Caco-2 (cell line): ENCODE data around the gene MKLN1. TPM values are rescaled to one million over a fixed set of nuclear protein-coding genes. Genes with fewer than 3 reads are reported as not detected.
"Not testable (repeated sequence)": the region's sequence is repeated elsewhere in the genome, so short reads cannot be mapped to it uniquely, and the experiment has no call there.

Source experiments
- BruUV-seq: library from RNA; stranded (reverse); fragments of 400-500 nt; replicated peaks from 2 replicates; lab custom pipeline; 2021; lab: Mats Ljungman, UMichigan
- CTCF ChIA-PET: fragments of 300-600 bp; sonication (Branson Sonifier 250); formaldehyde crosslinking; loops from one replicate; lab custom pipeline; 2022; ENCODE audit warnings: antibody characterized with exemption; lab: Charles Lee
- POLR2A ChIA-PET: fragments of 300-600 bp; sonication (Branson Sonifier 250); formaldehyde crosslinking; loops from one replicate; lab custom pipeline; 2022; ENCODE audit warnings: antibody characterized with exemption; lab: Charles Lee
- DNase-seq, 2 experiments: peaks; one replicate each; pipeline versions ENCODE4 v3.0.0 to v3.0.0-alpha.2; 2020 to 2022
- H3K27me3 ChIP-seq: replicated peaks from 2 replicates; pipeline ENCODE4 v1.6.0; 2011; ENCODE audit warnings: low read length; ENCODE audit not compliant: control insufficient read depth, insufficient read depth
- H3K36me3 ChIP-seq: 2 replicates; pipeline ENCODE4 v1.5.1; 2011; ENCODE audit warnings: low read length; ENCODE audit not compliant: control insufficient read depth, insufficient read depth
- H3K4me1 ChIP-seq: fragments of 250-450 bp; sonication (Bioruptor Pico); 2 replicates; pipeline ENCODE4 v1.5.1; 2020; ENCODE audit warnings: mild to moderate bottlenecking
- H3K4me3 ChIP-seq: 2 replicates; pipeline ENCODE4 v1.5.1; 2011; ENCODE audit warnings: low read depth, mild to moderate bottlenecking, control low read depth, low read length
- H3K9me3 ChIP-seq: fragments of 250-450 bp; sonication (Bioruptor Pico); 2 replicates; pipeline ENCODE4 v1.5.1; 2020; ENCODE audit warnings: mild to moderate bottlenecking, moderate library complexity
- H3K27ac Mint-ChIP-seq: one replicate; pipeline ENCODE4 v1.8.0; 2022; ENCODE audit warnings: mixed read lengths; ENCODE audit not compliant: unreplicated experiment
- H3K27me3 Mint-ChIP-seq: one replicate; pipeline ENCODE4 v1.8.0; 2022; ENCODE audit warnings: mixed read lengths; ENCODE audit not compliant: insufficient read depth, unreplicated experiment
- H3K36me3 Mint-ChIP-seq: one replicate; pipeline ENCODE4 v1.8.0; 2022; ENCODE audit warnings: mild to moderate bottlenecking, mixed read lengths; ENCODE audit not compliant: insufficient read depth, unreplicated experiment
- H3K4me1 Mint-ChIP-seq: one replicate; pipeline ENCODE4 v1.8.0; 2022; ENCODE audit warnings: low read depth, mixed read lengths; ENCODE audit not compliant: unreplicated experiment
- H3K4me3 Mint-ChIP-seq: one replicate; pipeline ENCODE4 v1.8.0; 2022; ENCODE audit warnings: mild to moderate bottlenecking, moderate library complexity, mixed read lengths; ENCODE audit not compliant: unreplicated experiment
- H3K9me3 Mint-ChIP-seq: one replicate; pipeline ENCODE4 v1.8.0; 2022; ENCODE audit warnings: mixed read lengths; ENCODE audit not compliant: unreplicated experiment
- intact Hi-C: fragments of 100-400 bp; cut with micrococcal nuclease; formaldehyde crosslinking; loops from one replicate; pipeline ENCODE4 v1.10.0; 2022; ENCODE audit not compliant: unreplicated experiment
- total RNA-seq: library from RNA; stranded (reverse); gene quantifications from 2 replicates; pipeline ENCODE4 v1.2.3, GENCODE V29; 2022
- TF ChIP-seq, protein P1 (sequence below), 2 experiments: fragments of 200-600 bp in 1 of 2; IDR thresholded peaks; 1 replicate in 1 of 2; 2 replicates in 1 of 2; pipeline versions ENCODE4 v1.5.1 to v1.8.0; 2011 to 2022; ENCODE audit warnings: antibody characterized with exemption in 1 of 2, control low read depth in 1 of 2, inconsistent platforms in 1 of 2, low read depth in 1 of 2, low read length in 1 of 2, mild to moderate bottlenecking in 1 of 2, moderate library complexity in 1 of 2; ENCODE audit not compliant: insufficient read depth in 1 of 2, severe bottlenecking in 1 of 2, unreplicated experiment in 1 of 2

Gene MKLN1
- total RNA-seq, 1 experiment from 2014 or later = 55.6 TPM

DNA sequence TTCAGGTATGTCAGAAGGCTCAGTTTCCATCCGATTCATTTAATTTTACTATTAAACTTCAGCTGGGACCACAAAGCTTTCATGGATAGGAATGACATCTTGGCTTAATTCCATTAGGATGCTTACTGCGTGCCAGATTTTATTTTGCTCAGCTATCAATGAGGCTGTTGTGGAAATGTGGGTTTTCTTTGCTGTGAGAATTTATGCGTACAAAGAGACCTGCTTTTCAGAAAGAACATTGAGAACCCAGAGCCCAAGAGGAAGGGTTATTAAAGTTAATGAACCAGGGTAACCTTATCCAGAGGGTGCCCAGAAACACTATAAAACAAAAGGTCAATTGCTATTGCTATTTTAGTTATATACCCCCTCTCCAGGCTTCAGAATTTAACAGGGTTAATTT is 98.3 kb downstream of the MKLN1 start:
- H3K4me1 Mint-ChIP-seq = peaks cover 12% of the 10 kb centered on the region
- Histone ChIP-seq H3K4me3 (no peak overlapping the region), H3K36me3 (peaks cover 4% of the 10 kb centered on the region; the same call in 1 of the 2 replicates), H3K9me3 (no peaks in the 10 kb centered on the region), H3K27me3 (no peaks in the 10 kb centered on the region), H3K4me1 (no peaks in the 10 kb centered on the region)
- TF ChIP-seq, protein P1, sequence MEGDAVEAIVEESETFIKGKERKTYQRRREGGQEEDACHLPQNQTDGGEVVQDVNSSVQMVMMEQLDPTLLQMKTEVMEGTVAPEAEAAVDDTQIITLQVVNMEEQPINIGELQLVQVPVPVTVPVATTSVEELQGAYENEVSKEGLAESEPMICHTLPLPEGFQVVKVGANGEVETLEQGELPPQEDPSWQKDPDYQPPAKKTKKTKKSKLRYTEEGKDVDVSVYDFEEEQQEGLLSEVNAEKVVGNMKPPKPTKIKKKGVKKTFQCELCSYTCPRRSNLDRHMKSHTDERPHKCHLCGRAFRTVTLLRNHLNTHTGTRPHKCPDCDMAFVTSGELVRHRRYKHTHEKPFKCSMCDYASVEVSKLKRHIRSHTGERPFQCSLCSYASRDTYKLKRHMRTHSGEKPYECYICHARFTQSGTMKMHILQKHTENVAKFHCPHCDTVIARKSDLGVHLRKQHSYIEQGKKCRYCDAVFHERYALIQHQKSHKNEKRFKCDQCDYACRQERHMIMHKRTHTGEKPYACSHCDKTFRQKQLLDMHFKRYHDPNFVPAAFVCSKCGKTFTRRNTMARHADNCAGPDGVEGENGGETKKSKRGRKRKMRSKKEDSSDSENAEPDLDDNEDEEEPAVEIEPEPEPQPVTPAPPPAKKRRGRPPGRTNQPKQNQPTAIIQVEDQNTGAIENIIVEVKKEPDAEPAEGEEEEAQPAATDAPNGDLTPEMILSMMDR (IDR thresholded peaks at IDR 0.05; ENCODE audit: insufficient read depth in 1 of 2, low read depth in 1 of 2, low read length in 1 of 2, severe bottlenecking in 1 of 2, unreplicated experiment in 1 of 2) = no peak
- H3K9me3 Mint-ChIP-seq = no peaks in the 10 kb centered on the region
- H3K4me3 Mint-ChIP-seq = no peak overlapping the region
- no TSS peak for BruUV-seq
- peaks cover 15% of the 10 kb centered on the region for H3K36me3 Mint-ChIP-seq
- no peak overlapping the region for H3K27ac Mint-ChIP-seq
- H3K27me3 Mint-ChIP-seq = no peaks in the 10 kb centered on the region
- ChIA-PET CTCF (no interaction called here), POLR2A (no interaction called here)
- intact Hi-C loops = loop anchor here (10.0 kb wide), 1 partner anchor 321 kb away; no protein-coding TSS in a partner anchor
- no peak for DNase-seq

DNA sequence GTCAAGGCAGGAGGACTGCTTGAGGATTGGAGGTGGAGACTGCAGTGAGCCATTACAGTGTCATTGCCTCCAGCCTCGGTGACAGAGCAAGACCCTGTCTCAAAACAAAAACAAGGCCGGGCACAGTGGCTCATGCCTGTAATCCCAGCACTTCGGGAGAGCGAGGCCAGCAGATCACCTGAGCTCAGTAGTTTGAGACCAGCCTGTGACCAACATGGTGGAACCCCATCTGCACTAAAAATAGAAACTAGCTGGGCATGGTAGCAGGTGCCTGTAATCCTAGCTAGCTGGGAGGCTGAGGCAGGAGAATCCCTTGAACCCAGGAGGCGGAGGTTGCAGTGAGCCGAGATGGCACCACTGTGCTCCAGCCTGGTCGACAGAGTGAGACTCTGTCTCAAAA is 103.2 kb downstream of the MKLN1 start:
- H3K9me3 ChIP-seq, H3K27me3 ChIP-seq, POLR2A ChIA-PET, H3K9me3 Mint-ChIP-seq, H3K4me1 Mint-ChIP-seq, H3K27ac Mint-ChIP-seq, H3K27me3 Mint-ChIP-seq, intact Hi-C loops, H3K4me3 Mint-ChIP-seq, H3K4me3 ChIP-seq, H3K36me3 ChIP-seq, DNase-seq, CTCF ChIA-PET, BruUV-seq, H3K4me1 ChIP-seq: not testable (repeated sequence)
- peaks cover 28% of the 10 kb centered on the region for H3K36me3 Mint-ChIP-seq

DNA sequence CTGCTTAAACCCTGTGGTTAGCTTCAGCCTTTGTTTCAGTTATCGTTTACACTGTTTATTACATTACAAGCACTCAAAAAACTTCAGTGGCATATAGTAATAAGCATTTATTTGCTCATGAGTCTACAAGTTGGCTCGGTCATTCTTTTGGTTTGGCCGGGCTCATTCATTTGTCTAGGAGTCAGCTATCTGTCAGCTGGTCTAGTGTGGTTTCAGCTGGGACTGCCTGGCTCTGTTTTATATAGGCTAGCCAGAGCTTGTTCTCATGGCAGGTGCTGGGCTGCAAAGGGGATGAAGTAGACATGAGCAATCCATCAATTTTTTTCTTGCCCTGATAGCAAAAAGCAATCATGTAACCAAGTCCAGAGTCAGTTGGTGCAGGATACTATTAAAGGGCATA is 103.6 kb downstream of the MKLN1 start:
- Mint-ChIP-seq H3K4me3 (no peak overlapping the region), H3K36me3 (peaks cover 33% of the 10 kb centered on the region), H3K9me3 (no peaks in the 10 kb centered on the region), H3K4me1 (no peaks in the 10 kb centered on the region), H3K27me3 (no peaks in the 10 kb centered on the region), H3K27ac (no peak overlapping the region)
- Histone ChIP-seq H3K27me3 (no peaks in the 10 kb centered on the region), H3K36me3 (peaks cover 3% of the 10 kb centered on the region; the same call in 1 of the 2 replicates), H3K4me3 (no peak overlapping the region), H3K4me1 (no peaks in the 10 kb centered on the region), H3K9me3 (no peaks in the 10 kb centered on the region)
- TF ChIP-seq, protein P1 (IDR thresholded peaks at IDR 0.05; ENCODE audit: insufficient read depth in 1 of 2, low read depth in 1 of 2, low read length in 1 of 2, severe bottlenecking in 1 of 2, unreplicated experiment in 1 of 2) = no peak
- BruUV-seq = no TSS peak
- DNase-seq = no peak
- intact Hi-C loops = no loop called here
- ChIA-PET CTCF (no interaction called here), POLR2A (no interaction called here)

DNA sequence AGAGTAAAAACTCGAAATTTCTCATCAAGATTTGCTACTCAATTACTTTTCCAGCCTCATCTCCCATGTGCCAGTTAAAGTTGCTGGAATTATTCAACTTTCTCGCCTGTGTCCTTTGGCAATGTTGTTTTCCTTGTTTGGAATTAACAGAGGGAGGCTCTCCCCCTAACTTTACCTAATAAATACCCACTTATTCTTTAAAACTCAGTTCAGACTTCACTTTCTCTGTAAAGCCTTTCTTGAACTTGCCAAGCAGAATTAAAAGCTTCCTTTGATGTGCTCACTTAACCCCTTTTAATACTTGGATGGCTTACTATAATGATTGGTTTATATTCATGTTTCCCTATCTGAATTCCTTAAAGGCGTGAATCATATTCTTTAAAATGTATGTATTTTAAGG is 104.1 kb downstream of the MKLN1 start:
- ChIA-PET CTCF (no interaction called here), POLR2A (no interaction called here)
- no peaks in the 10 kb centered on the region for H3K4me1 ChIP-seq
- BruUV-seq = no TSS peak
- H3K27me3 ChIP-seq = no peaks in the 10 kb centered on the region
- no peaks in the 10 kb centered on the region for H3K4me1 Mint-ChIP-seq
- no peak overlapping the region for H3K4me3 Mint-ChIP-seq
- H3K27me3 Mint-ChIP-seq = no peaks in the 10 kb centered on the region
- peaks cover 3% of the 10 kb centered on the region; the same call in 1 of the 2 replicates for H3K36me3 ChIP-seq
- TF ChIP-seq, protein P1 (IDR thresholded peaks at IDR 0.05; ENCODE audit: insufficient read depth in 1 of 2, low read depth in 1 of 2, low read length in 1 of 2, severe bottlenecking in 1 of 2, unreplicated experiment in 1 of 2) = no peak
- peaks cover 35% of the 10 kb centered on the region for H3K36me3 Mint-ChIP-seq
- intact Hi-C loops = no loop called here
- H3K27ac Mint-ChIP-seq = no peak overlapping the region
- H3K4me3 ChIP-seq = no peak overlapping the region
- no peak for DNase-seq
- no peaks in the 10 kb centered on the region for H3K9me3 ChIP-seq
- no peaks in the 10 kb centered on the region for H3K9me3 Mint-ChIP-seq
